Hepatocyte (in vitro differentiated cells): Measurements from ENCODE around the gene PDGFRA. TPM values are rescaled to one million over a fixed set of nuclear protein-coding genes. Genes with fewer than 3 reads are reported as not detected.

ENCODE experiments used
- DNase-seq: peaks from one replicate; pipeline ENCODE4 v3.0.0-alpha.2; 2016; ENCODE audit warnings: low spot score
- H2AFZ ChIP-seq: fragments of 200-600 bp; sonication (generic); 2 replicates; pipeline ENCODE4 v1.6.0; 2016; ENCODE audit warnings: antibody characterized with exemption, mild to moderate bottlenecking
- H3K27ac ChIP-seq: fragments of 200-600 bp; sonication (generic); 2 replicates; pipeline ENCODE4 v1.5.1; 2016; ENCODE audit warnings: mild to moderate bottlenecking
- H3K27me3 ChIP-seq: fragments of 200-600 bp; sonication (generic); 2 replicates; pipeline ENCODE4 v1.6.1; 2016
- H3K36me3 ChIP-seq: fragments of 200-600 bp; sonication (generic); replicated peaks from 2 replicates; pipeline ENCODE4 v1.5.1; 2016; ENCODE audit warnings: low read depth; ENCODE audit not compliant: insufficient read depth
- H3K4me1 ChIP-seq: fragments of 200-600 bp; sonication (generic); 2 replicates; pipeline ENCODE4 v1.5.1; 2016; ENCODE audit warnings: mild to moderate bottlenecking, moderate library complexity; ENCODE audit not compliant: insufficient read depth
- H3K4me2 ChIP-seq: fragments of 200-600 bp; sonication (generic); 2 replicates; pipeline ENCODE4 v1.6.0; 2016
- H3K4me3 ChIP-seq: fragments of 200-600 bp; sonication (generic); 2 replicates; pipeline ENCODE4 v1.5.1; 2016; ENCODE audit warnings: mild to moderate bottlenecking
- H3K79me2 ChIP-seq: fragments of 200-600 bp; sonication (generic); 2 replicates; pipeline ENCODE4 v1.6.0; 2017; ENCODE audit warnings: mild to moderate bottlenecking
- H3K9me2 ChIP-seq: fragments of 200-600 bp; sonication (generic); replicated peaks from 2 replicates; pipeline ENCODE4 v1.6.0; 2017; ENCODE audit warnings: mild to moderate bottlenecking; ENCODE audit not compliant: insufficient read depth
- H3K9me3 ChIP-seq: fragments of 200-600 bp; sonication (generic); 2 replicates; pipeline ENCODE4 v1.5.1; 2016; ENCODE audit warnings: low read depth, mild to moderate bottlenecking
- H4K20me1 ChIP-seq: fragments of 200-600 bp; sonication (generic); 2 replicates; pipeline ENCODE4 v1.6.0; 2016; ENCODE audit warnings: mild to moderate bottlenecking; ENCODE audit not compliant: insufficient read depth, poor library complexity, severe bottlenecking
- EZH2 ChIP-seq: fragments of 200-600 bp; sonication (generic); IDR thresholded peaks from 2 replicates; pipeline ENCODE4 v1.6.1; 2016; ENCODE audit warnings: antibody characterized with exemption, mild to moderate bottlenecking, borderline replicate concordance
- EZH2phosphoT487 ChIP-seq: fragments of 200-600 bp; sonication (generic); IDR thresholded peaks from one replicate; pipeline ENCODE4 v1.6.1; 2018; ENCODE audit warnings: antibody characterized with exemption, mild to moderate bottlenecking, low read depth, moderate library complexity; ENCODE audit not compliant: unreplicated experiment, severe bottlenecking
- WGBS: methylation state at CpG from one replicate; pipeline ENCODE4 v1.1.6; 2016; ENCODE audit warnings: low lambda C conversion rate; ENCODE audit errors: missing lambda C conversion rate; 5-methylcytosine and 5-hydroxymethylcytosine counted together
- polyA plus RNA-seq: library from polyadenylated mRNA; unstranded; fragments of >200 nt; fragmentation: Nextera tagmentation; extraction: Ambion mirVana; gene quantifications from 2 replicates; pipeline ENCODE4 v1.2.1, GENCODE V29; 2016
- total RNA-seq: library from RNA; depleted of rRNA; stranded (reverse); fragments of >200 nt; gene quantifications from 2 replicates; pipeline ENCODE4 v1.2.3, GENCODE V29; 2014
- TF ChIP-seq, protein P1 (sequence below): fragments of 200-600 bp; sonication (generic); IDR thresholded peaks from 2 replicates; pipeline ENCODE4 v1.5.1; 2016; ENCODE audit warnings: antibody characterized with exemption, mild to moderate bottlenecking; ENCODE audit not compliant: poor library complexity

The PDGFRA gene
- total and polyA plus RNA-seq, 2 experiments from 2014 or later = 36.3 to 117 TPM

DNA sequence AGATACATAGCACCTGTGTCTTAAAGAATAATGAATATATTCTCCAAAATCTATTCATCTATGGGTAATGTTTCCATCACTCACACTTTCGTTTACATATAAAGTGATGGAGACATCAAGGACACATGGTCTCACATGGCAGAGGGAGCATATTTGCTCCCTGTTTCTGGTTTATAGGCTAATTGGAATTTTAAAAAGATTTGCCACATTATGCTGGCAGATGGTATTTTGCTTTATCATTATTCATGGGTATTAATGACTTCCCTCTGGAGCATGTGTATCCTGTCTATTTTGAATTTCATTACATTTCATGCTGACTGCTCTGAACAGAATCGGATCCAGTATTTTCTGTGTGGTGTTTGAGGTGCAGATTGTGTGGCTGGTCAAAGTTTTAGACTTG, 79.0 kb downstream of the PDGFRA start:
- H3K9me3 ChIP-seq = no peaks in the 10 kb centered on the region
- no peak for DNase-seq
- TF ChIP-seq, protein P1, sequence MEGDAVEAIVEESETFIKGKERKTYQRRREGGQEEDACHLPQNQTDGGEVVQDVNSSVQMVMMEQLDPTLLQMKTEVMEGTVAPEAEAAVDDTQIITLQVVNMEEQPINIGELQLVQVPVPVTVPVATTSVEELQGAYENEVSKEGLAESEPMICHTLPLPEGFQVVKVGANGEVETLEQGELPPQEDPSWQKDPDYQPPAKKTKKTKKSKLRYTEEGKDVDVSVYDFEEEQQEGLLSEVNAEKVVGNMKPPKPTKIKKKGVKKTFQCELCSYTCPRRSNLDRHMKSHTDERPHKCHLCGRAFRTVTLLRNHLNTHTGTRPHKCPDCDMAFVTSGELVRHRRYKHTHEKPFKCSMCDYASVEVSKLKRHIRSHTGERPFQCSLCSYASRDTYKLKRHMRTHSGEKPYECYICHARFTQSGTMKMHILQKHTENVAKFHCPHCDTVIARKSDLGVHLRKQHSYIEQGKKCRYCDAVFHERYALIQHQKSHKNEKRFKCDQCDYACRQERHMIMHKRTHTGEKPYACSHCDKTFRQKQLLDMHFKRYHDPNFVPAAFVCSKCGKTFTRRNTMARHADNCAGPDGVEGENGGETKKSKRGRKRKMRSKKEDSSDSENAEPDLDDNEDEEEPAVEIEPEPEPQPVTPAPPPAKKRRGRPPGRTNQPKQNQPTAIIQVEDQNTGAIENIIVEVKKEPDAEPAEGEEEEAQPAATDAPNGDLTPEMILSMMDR = no peak
- TF ChIP-seq EZH2phosphoT487 (no peak), EZH2 (no peak)
- H3K27me3 ChIP-seq = no peaks in the 10 kb centered on the region
- no peak overlapping the region for H2AFZ ChIP-seq
- no peaks in the 10 kb centered on the region for H4K20me1 ChIP-seq
- WGBS = 91% methylated on average over 2 of the region's 2 CpGs
- no peak overlapping the region for H3K27ac ChIP-seq
- H3K79me2 ChIP-seq = no peaks in the 10 kb centered on the region
- H3K36me3 ChIP-seq = no peaks in the 10 kb centered on the region
- H3K4me1 ChIP-seq = no peaks in the 10 kb centered on the region
- H3K9me2 ChIP-seq = no peaks in the 10 kb centered on the region
- no peak overlapping the region for H3K4me2 ChIP-seq
- no peak overlapping the region for H3K4me3 ChIP-seq

DNA sequence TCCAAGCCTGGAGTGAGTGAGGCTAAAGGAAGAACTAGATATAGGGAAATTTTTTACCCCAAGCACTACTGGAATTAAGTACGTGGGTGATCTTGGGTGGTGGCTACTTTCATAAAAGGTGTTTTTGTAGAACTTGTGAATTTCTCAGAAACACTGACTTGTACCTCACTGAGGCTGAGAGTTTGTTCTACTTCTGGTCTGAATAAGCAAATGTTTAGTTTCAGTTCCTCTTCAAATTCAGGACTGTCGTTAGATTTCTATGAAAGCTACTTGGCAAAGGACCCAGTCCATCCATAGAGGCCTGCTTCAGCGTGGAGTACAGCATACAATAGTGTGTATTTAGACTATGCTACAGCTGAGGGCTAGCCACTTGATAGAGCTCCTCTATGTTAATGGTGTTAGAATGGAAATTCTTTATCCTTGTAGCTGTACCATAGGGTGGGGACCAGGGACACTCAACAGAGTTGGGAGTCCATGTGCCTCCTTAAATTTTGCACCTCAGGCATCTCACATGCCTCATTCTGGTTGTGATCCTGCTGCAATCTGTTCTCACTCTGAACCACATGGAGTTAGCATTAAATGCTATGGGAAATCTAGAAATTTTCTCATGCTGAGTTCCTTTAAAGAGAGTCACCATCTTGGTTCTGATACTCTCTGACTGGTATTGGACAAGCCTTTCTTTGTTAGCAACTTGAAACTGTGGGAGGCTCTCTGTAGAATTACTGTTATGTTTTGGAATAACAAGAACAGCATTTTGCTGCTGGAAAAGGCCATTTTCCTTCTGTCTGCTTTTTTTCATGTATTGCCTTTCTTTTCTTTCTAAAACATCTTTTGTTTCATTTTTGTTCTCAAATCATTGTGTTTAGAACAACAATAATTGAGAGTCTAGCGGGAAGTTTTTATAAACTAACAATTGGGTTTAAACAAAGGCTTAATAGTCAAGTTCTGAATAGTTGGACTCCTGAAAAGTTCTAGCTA, 86.8 kb downstream of the PDGFRA start:
- H3K4me1 ChIP-seq = no peaks in the 10 kb centered on the region
- no peaks in the 10 kb centered on the region for H3K27me3 ChIP-seq
- no peak for DNase-seq
- 86% methylated on average over 4 of the region's 4 CpGs for WGBS
- no peak overlapping the region for H3K27ac ChIP-seq
- no peak overlapping the region for H3K4me3 ChIP-seq
- no peaks in the 10 kb centered on the region for H3K79me2 ChIP-seq
- H3K36me3 ChIP-seq = no peaks in the 10 kb centered on the region
- H3K9me3 ChIP-seq = no peaks in the 10 kb centered on the region
- no peaks in the 10 kb centered on the region for H3K9me2 ChIP-seq
- TF ChIP-seq EZH2phosphoT487 = no peak
- TF ChIP-seq, protein P1 = no peak
- TF ChIP-seq EZH2 = no peak
- no peak overlapping the region for H2AFZ ChIP-seq
- H4K20me1 ChIP-seq = no peaks in the 10 kb centered on the region
- H3K4me2 ChIP-seq = no peak overlapping the region

DNA sequence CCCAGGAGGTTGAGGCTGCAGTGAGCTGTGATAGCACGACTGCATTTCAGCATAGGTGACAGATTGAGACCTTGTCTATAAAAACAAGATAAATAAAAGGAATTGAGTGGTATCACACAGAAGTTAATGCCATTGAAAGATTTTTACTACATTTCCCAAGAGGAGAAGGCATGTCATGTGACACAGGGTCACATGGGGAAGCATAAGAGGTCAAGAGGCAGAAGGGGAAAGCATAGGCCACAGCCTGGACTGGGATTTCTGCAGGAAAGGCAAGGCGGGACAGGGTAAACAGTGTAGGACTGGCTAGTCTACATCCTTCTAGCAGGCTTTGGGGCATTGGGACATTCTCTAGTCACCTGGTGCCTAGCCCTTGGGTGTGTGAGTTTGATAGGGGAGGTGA, 88.6 kb downstream of the PDGFRA start:
- H3K27ac ChIP-seq = no peak overlapping the region
- TF ChIP-seq EZH2phosphoT487 = no peak
- TF ChIP-seq EZH2 = no peak
- TF ChIP-seq, protein P1 = no peak
- H3K79me2 ChIP-seq = no peaks in the 10 kb centered on the region
- no peak overlapping the region for H2AFZ ChIP-seq
- DNase-seq = no peak
- H3K4me1 ChIP-seq = no peaks in the 10 kb centered on the region
- H3K4me3 ChIP-seq = no peak overlapping the region
- H3K27me3 ChIP-seq = no peaks in the 10 kb centered on the region
- H3K9me2 ChIP-seq = no peaks in the 10 kb centered on the region
- no peaks in the 10 kb centered on the region for H4K20me1 ChIP-seq
- no peaks in the 10 kb centered on the region for H3K9me3 ChIP-seq
- no peaks in the 10 kb centered on the region for H3K36me3 ChIP-seq
- 93% methylated on average over 2 of the region's 2 CpGs for WGBS
- H3K4me2 ChIP-seq = no peak overlapping the region
